ENCODE data around the gene B9D1.

B9D1 gene

DNA sequence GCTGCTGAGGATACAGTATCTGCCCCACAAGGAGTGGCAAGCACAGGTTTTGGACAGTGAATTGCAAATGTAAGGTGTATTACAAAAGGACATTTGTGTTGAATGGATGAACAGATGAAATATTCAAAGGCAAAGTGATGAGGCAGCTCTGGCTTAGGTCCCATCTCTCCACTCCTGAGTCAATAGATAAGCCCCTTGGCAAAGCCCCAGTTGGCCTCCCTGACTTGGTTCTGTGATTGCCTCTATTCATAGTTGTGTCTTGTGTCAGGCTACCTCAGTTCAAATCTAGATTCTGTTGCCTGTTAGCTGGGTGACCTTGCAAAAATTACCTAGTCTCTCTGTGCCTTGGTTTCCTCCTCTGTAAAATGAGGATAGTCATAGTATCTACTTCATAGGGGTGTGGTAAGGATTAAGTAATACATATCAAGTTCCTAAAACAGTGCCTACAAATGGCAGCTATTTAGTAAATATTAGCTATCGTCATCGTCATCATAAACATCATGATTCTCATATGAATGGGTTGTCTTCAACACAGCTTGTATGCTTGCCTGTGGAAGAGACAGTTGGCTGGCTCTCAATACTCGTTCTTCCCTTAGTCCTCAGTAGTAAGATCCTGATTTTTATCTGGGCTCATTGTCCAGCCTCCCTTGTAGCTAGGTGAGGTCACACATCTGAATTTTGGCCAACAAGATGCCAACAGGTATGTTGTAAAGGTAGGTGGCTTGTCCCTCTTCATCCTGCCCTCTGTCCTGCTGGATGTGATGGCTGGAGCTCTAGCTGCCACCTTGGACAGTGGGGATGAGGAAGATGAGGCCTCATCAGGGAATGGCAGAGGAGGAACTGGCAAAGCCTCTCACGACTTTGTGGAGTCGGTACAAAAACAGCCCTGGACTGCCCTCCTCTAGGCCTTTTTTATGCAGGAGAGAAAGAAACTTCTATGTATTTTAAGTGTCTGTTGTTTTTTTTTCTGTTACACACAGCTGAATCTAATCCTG, 26.6 kb upstream of the B9D1 start:
- DNase-seq (ENCODE audit: low read depth in 2 of 2) = no peak

DNA sequence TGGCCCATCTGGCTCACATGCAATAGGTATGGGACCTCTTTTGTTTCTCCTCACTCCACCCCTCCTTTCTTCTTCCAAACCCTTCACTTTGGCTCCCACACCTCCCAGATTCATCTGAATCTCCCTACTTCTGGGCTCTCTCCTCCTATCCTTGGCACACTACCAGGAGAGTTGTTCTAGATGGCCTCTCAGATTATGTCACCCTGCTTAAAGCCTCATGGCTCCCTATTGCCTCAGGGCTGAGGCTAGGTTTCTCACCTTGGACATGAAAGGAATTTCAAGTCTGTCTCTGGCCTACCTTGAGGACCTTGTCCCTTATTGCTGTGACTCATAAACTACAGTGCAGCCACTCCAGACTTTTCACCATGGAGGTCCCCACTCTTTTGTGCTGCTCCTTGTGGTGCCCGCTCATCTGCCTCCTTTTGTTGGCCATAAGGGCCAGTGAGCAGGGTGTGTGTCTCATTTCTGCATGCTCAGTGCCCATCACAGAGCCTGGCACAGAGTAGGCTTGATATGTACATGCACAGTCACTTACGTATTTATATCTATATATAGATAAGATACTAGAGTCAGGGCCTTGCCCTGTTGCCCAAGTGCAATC, 25.5 kb upstream of the B9D1 start:
- DNase-seq (ENCODE audit: low read depth in 2 of 2) = no peak

DNA sequence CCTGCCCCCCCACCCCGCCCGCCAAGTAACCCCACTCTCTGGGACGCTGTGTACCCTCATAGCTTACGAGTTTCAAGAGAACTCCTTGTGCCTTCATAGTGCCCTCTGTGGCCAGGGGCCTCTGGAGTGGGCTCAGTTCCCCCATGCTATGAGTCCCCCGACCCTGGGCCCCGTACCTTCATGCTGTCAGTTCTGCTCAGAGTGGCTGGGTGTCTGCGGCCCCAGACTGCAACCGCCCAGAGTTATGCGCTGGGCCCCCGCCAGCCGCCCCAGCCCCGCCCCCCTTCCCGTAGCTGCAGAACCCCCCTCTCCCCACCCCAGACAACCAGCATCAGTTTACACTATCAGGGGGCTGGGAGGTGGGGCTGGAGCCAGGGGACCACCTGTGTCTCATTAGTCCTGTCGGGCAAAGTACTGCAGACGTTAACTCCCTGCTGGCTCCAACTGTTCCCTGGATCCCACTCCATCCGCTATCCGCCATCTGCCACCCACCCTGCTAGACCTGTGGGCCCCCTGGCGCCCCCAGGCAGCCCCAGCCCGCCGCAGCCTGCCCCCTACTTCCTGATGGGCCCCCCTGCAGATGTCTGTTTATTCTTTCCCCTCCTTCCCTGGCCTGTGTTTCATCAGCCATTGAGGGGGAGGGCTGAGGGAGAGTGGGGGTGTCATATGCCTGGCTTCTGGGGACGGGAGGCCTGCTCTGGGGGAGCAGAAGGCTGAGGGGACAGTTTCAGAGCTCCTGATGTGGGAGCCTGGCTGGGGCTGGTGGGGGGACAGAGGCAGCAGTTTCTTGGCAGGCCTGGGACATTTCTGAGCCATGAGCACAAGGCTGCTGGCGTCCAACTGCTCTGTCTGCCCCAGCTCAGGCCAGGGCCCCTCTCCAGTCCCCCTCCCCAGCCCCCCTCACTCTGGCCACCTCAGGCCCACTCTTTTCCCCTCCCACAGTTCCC, 24.7 kb upstream of the B9D1 start, which contains the start of gene MFAP4:
TSS of gene MFAP4 (minus strand) at position 217 of the 947 bp plus-strand sequence. CDS start at position 182, 35 bp downstream.
- DNase-seq (ENCODE audit: low read depth in 2 of 2) = no peak

DNA sequence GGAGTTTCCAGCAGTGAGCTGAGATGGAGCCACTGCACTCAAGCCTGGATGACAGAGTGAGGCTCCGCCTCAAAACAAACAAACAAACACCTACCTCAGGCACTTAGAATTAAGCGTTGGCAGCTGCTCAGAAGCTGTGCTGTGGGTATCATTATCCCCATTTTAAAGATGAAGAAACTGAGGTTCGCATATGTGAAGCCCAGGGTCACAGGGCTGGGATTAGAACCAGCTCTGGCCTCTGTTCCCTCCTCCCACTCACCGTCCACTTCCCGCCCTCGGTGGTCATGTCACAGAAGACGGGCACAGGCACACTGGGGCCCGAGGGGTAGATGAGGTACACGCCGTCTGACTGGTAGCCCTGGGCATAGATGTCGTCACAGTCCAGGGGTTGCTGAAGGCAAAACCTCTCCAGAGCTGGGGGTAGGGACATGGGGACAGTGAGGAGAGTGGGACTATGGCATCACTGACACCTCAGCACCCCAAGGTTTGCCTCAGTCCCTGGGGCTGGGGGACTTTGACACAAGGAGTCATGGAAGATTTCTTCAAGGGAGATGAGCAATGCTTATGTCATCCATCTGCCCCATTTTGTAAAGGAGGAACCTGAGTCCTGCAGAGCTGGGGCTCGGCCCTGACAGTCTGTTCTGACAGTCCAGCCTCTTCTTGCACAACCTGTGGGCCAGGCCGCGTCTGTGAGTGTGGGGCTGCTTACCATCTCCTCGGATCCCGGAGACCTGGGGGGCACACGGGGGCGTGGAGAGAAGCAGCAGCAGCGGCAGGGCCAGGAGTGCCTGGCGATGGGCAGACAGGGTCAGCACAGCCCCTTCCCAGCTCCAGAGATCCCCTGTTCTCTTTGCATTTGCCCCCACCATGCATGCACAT, 23.8 kb upstream of the B9D1 start:
- no peak for DNase-seq (ENCODE audit: low read depth in 2 of 2)

DNA sequence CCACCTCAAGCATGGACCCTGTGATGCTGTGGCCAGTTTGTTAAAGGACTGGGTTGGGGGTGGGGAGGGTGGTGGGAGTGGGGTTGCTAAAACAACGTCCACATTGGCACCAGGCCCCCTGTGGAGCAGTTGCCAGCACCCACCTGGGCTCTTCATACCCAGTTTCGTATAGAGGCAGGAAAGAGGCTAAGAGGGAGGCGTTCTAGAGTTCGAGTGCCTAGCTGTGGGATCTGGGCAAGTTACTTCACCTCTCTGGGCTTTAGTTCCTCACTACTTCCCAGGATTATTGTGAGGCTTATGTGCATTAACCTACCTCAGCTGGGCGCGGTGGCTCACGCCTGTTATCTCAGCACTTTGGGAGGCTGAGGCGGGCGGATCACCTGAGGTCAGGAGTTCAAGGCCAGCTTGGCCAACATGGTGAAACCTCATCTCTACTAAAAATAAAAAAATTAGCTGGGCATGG, 23.0 kb upstream of the B9D1 start:
- no peak for DNase-seq (ENCODE audit: low read depth in 2 of 2)

DNA sequence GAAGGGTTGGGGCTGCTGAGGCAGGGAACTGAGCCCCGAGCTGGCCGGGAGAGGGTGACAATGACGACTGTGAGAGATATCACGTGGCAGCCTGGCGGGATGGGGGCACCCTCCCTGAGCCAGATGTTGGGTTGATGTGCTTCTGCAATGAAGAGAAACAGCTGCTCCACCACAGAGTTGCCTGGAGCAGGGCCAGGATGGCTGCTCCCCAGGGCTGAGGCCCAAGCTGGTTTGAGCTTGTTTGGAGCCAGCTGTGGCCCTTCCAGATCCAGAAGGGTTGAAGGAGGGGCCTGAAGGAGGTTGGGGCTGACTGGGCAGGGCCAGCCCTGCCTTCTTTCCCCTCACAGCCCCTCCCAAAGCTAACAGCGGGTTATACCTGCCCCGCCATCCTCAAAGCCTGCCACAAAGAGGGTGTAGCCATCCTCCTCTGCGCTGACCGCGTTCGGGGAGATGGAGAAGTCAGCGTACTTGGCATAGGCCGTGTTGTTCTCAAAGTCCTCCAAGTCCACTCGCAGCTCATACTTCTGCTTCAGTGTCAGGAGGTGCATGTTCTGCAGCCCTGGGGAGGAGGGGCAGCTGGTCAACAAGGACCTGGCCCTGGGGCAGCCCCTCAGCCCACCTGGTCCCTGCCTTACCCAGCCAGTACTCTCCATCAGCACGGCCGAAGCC, 22.3 kb upstream of the B9D1 start:
- DNase-seq (ENCODE audit: low read depth in 2 of 2) = no peak

DNA sequence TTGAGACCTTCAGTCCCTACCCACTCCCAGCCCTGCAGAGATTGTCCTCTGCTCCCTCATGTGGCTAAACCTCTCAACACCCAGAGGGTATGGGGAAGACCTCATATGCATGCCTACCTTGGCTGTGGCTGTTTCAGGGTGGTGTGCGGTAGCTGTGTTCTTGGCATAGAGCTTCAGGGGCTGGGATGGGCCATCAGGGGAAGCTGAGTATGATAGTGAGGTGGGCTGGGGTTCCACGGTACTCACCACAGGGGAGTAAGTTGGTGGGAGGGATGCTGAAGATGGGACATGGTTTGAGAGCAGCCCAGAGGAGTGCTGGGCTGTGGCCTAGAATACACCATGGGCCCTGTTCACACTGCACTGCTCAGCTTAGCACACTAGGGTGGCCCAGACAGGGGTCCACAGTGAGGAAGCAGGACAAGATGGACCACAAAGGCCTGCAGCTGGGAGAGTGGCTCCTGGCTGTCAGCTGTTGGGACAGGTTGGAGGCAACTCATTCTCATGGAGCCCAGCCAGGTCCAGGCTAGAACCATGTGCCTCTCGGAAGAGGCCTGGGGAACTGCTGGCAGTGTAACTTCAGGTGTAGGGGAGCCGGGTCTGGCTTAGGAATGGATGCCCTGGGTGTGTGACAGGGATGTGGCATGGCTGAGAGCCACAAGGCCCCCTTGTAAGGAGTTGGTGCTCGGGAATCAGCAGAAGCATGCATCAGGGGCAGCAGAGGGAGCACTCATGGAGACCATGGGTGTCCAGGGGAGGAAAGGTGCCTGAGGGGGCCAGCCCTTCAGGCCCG, 21.4 kb upstream of the B9D1 start:
- DNase-seq (ENCODE audit: low read depth in 2 of 2) = no peak

DNA sequence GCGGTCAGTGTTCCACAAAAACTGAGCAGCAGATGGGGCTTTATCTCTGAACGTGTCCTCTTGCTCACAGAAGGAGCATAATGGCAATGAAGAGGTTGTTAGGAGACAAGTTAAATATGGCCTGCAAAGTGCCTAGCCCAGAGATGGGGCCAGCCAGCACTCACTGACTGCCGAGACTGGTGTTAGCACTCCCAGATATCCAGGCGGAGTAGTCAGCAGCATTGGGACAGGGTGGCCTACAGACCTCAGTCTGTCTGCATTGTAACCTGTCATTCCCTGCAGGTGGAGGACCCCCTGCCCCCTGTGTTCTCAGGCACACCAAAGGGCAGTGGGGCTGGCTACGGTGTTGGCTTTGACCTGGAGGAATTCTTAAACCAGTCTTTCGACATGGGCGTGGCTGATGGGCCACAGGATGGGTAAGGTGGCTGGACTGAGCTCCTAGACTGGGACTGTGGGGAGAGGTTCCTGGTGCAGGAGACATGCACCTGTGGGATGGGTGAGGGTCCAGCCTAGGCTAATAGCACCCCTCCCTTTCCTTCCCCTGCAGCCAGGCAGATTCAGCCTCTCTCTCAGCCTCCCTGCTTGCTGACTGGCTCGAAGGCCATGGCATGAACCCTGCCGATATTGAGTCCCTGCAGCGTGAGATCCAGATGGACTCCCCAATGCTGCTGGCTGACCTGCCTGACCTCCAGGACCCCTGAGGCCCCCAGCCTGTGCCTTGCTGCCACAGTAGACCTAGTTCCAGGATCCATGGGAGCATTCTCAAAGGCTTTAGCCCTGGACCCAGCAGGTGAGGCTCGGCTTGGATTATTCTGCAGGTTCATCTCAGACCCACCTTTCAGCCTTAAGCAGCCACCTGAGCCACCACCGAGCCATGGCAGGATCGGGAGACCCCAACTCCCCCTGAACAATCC, 20.3 kb upstream of the B9D1 start:
- DNase-seq (ENCODE audit: low read depth in 2 of 2) = no peak

DNA sequence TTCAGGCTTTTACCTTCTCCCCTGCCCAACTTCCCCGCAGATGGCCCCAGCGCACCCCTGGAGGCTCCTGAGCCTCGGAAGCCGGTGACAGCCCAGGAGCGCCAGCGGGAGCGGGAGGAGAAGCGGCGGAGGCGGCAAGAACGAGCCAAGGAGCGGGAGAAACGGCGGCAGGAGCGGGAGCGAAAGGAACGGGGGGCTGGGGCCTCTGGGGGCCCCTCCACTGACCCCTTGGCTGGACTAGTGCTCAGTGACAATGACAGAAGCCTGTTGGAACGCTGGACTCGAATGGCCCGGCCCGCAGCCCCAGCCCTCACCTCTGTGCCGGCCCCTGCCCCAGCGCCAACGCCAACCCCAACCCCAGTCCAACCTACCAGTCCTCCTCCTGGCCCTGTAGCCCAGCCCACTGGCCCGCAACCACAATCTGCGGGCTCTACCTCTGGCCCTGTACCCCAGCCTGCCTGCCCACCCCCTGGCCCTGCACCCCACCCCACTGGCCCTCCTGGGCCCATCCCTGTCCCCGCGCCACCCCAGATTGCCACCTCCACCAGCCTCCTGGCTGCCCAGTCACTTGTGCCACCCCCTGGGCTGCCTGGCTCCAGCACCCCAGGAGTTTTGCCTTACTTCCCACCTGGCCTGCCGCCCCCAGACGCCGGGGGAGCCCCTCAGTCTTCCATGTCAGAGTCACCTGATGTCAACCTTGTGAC, 19.4 kb upstream of the B9D1 start:
- DNase-seq (ENCODE audit: low read depth in 2 of 2) = no peak

DNA sequence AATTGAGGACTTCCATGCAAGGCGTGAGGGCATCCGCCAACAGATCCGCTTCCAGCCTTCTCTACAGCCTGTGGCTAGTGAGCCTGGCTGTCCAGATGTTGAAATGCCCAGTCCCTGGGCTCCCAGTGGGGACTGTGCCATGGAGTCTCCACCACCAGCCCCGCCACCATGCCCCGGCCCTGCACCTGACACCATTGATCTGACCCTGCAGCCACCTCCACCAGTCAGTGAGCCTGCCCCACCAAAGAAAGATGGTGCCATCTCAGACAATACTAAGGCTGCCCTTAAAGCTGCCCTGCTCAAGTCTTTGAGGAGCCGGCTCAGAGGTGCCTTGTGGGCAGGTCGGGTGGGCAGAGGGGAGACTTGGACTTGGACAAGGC, 18.8 kb upstream of the B9D1 start:
- DNase-seq (ENCODE audit: low read depth in 2 of 2) = no peak

DNA sequence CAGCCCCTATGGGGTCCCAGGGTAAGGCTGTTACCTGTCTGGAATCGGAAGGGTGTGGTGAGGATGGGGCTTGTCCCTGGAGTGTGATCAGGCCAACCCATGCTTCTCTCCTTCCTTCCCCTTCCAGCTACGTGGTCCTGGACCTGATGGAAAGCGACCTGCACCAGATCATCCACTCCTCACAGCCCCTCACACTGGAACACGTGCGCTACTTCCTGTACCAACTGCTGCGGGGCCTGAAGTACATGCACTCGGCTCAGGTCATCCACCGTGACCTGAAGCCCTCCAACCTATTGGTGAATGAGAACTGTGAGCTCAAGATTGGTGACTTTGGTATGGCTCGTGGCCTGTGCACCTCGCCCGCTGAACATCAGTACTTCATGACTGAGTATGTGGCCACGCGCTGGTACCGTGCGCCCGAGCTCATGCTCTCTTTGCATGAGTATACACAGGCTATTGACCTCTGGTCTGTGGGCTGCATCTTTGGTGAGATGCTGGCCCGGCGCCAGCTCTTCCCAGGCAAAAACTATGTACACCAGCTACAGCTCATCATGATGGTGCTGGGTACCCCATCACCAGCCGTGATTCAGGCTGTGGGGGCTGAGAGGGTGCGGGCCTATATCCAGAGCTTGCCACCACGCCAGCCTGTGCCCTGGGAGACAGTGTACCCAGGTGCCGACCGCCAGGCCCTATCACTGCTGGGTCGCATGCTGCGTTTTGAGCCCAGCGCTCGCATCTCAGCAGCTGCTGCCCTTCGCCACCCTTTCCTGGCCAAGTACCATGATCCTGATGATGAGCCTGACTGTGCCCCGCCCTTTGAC, 18.2 kb upstream of the B9D1 start:
- no peak for DNase-seq (ENCODE audit: low read depth in 2 of 2)

DNA sequence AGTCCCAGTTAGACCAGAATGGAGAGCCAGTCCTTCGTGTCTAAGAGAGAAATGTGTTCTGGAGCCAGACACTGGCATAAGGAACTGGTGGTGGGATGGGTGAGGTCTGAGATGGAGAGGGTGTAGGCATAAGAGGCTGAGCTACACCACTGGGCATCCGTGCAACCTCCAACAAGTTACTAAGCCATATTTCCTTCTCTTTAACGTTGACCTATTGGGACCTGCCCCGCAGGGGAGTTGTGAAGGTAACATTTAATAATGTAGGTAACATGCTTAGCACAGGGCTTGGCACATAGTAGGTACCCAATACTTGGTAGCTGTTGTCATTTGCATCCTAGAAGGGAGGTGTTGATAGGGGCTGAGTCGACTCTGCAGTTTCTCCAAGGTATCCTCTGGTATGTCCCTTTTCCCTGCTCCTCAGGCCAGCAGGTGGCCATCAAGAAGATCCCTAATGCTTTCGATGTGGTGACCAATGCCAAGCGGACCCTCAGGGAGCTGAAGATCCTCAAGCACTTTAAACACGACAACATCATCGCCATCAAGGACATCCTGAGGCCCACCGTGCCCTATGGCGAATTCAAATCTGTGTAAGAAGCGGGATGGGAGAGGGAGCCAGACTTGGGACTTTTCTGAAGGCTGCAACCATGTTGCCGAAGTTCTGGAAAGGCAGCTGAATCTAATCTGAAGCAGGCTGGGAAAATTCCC, 17.0 kb upstream of the B9D1 start:
- no peak for DNase-seq (ENCODE audit: low read depth in 2 of 2)

DNA sequence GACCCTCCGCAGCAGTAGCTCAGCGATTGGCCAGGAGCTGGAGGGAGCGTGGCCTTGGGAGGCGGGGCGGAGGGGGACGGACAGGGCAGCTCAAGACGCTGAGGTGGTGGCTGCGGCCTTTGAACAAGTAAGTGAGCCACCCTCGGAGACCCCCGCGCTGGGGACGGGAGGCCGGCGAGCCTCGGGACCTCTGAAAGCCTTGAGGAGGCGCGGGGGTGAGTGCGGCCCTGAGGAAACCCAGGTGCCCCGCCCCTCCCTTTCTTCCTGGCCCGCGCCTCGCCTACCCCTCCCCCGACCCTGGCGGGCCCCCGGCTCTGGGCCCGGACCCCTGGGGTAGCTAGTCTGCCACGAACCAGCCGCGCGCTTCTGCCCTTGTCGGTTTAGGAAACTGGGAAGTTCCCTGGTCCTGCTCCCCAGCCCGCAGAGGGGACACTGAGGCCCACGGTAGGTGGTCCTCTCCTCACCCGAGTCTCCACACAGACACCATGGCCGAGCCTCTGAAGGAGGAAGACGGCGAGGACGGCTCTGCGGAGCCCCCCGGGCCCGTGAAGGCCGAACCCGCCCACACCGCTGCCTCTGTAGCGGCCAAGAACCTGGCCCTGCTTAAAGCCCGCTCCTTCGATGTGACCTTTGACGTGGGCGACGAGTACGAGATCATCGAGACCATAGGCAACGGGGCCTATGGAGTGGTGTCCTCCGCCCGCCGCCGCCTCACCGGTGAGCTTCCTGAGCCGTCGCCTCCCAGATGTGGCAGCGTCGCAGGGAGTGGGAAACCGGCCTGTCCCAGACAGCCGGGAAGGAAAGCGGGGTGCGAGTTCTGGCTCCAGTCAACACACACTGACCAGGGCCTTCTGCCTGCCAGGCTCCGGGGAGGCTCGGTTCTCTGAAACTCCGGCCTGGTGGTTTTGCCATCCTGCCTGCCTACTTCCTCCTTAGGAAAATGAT, 16.2 kb upstream of the B9D1 start, which contains the start of gene MAPK7:
TSS of gene MAPK7 (plus strand) at position 83 of the 945 bp plus-strand sequence. CDS start at position 486, 403 bp downstream.
- DNase-seq (ENCODE audit: low read depth in 2 of 2) = no peak

DNA sequence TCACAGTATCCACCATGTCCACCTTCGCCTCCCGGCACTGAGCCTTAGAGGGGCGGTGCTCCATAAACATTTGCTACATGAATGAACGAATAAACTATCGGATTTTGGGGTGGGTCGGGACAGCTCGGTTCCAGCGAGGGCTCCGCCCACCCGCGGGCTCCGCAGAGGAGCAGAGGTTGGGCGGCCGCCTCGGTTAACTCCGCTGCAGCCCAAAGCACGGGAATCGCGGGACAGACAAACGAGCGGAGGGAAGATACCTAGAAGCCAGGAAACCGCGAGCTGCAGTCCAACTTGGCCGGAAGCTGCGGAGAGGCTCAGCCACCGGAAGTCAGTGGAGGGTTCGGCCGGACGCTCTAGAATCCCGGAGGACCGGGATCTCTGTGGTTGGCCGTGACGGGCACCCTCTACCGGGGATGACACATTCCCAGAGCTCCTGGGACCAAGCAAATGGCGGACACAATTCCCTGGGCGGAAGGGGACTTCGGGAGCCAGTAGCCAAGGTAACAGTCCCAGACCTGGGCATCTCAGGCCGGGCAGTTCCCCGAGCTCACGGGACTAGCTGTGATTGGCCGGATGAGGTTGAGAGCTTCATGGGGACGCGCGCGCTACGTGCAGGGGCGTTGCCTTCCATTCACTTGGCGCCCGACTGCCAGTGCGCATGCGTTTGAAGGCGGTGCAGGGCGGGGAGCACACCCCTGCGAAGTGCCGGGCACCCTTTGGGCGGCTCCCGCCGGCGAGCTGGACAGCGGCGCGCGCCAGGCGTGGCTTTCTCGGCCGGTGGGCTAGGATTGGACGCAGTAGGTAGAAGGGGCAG, 15.3 kb upstream of the B9D1 start:
- peak; percentile 87 to 93 for DNase-seq (ENCODE audit: low read depth in 2 of 2)

Data from stimulated activated CD8-positive, alpha-beta memory T cell treated with anti-CD3 and anti-CD28 coated beads, Interleukin-7, amount 100 ng/mL, for 4 hours (primary cell).